ENCODE results near the gene KCNJ2. TPM values are rescaled to one million over a fixed set of nuclear protein-coding genes. Genes with fewer than 3 reads are reported as not detected.

The KCNJ2 gene
- total RNA-seq, 1 donor from 2014 or later, result 1.6 TPM

DNA sequence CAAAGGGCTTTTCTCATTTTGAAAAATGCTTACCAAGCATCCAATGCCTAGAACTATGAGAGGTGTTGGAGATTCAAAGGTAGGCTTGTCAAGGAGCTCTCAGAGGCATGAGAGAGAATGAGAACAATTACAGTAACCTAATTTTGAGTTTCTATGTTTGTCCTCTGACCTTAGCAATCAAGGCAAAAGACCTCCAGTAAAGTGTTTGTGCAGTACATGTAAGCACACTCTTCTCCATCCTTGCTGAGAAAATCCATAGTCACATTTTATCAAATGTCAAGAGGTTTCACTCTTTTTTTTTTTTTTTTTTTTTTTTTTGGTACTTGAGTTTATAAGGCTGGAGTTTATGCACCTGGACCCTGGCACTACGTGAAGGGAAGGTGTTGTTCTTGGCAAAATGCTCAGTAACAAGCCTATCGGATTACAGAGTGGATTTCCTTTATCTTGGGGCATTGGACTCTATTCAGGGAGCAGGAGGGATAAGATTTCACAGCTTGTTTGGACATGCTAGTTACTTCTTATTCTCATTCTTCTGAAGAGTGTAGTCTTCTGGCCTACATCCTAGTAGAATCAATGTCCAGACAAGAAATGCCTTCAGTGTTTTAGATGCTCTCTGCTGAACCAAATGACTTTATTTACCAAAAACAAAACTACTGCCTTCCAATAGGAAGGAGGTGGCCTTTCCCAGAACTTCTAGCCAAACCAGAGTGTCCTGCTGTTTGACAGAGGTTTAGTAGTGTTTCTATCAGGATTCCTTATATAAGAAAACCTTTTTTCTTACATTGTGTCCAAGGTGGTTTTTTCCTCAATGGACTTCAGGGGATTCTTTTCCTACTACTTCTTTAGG, 21.9 kb downstream of the KCNJ2 start:
- no peaks in the 10 kb centered on the region for H3K27me3 ChIP-seq (ENCODE audit: control insufficient read depth, insufficient read depth, low read length)
- TF ChIP-seq, protein P1, sequence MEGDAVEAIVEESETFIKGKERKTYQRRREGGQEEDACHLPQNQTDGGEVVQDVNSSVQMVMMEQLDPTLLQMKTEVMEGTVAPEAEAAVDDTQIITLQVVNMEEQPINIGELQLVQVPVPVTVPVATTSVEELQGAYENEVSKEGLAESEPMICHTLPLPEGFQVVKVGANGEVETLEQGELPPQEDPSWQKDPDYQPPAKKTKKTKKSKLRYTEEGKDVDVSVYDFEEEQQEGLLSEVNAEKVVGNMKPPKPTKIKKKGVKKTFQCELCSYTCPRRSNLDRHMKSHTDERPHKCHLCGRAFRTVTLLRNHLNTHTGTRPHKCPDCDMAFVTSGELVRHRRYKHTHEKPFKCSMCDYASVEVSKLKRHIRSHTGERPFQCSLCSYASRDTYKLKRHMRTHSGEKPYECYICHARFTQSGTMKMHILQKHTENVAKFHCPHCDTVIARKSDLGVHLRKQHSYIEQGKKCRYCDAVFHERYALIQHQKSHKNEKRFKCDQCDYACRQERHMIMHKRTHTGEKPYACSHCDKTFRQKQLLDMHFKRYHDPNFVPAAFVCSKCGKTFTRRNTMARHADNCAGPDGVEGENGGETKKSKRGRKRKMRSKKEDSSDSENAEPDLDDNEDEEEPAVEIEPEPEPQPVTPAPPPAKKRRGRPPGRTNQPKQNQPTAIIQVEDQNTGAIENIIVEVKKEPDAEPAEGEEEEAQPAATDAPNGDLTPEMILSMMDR (IDR thresholded peaks at IDR 0.05; ENCODE audit: insufficient read depth, low read length, severe bottlenecking), result no peak
- no peak overlapping the region for H3K4me3 ChIP-seq (ENCODE audit: low read depth, low read length)
- H3K36me3 ChIP-seq (ENCODE audit: control insufficient read depth, insufficient read depth, low read length), result no peaks in the 10 kb centered on the region
- peak; percentile 94 for DNase-seq (ENCODE audit: low read depth)
- FAIRE-seq, result peak; percentile 68

DNA sequence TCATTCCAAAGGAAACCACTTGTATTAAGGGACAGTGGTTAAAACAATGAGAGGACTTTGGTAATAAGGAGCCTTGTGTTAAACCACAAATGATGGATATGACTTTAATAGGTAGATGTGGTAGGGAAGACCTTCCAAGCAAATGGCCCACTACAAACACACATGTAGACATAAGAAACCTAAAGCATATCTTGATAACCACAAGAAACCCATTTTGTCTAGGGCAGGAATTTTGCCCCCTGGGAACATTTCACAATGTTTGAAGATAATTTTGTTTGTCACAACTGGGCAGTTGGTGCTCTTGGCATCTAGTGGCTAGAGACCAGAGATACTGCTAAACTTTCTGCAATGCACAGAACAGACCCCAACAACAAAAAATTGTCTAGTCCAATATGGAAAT, 25.8 kb downstream of the KCNJ2 start:
- H3K4me3 ChIP-seq (ENCODE audit: low read depth, low read length), result no peak overlapping the region
- no peak for DNase-seq (ENCODE audit: low read depth)
- TF ChIP-seq, protein P1 (IDR thresholded peaks at IDR 0.05; ENCODE audit: insufficient read depth, low read length, severe bottlenecking), result no peak
- H3K36me3 ChIP-seq (ENCODE audit: control insufficient read depth, insufficient read depth, low read length), result no peaks in the 10 kb centered on the region
- FAIRE-seq, result no peak
- H3K27me3 ChIP-seq (ENCODE audit: control insufficient read depth, insufficient read depth, low read length), result no peaks in the 10 kb centered on the region

DNA sequence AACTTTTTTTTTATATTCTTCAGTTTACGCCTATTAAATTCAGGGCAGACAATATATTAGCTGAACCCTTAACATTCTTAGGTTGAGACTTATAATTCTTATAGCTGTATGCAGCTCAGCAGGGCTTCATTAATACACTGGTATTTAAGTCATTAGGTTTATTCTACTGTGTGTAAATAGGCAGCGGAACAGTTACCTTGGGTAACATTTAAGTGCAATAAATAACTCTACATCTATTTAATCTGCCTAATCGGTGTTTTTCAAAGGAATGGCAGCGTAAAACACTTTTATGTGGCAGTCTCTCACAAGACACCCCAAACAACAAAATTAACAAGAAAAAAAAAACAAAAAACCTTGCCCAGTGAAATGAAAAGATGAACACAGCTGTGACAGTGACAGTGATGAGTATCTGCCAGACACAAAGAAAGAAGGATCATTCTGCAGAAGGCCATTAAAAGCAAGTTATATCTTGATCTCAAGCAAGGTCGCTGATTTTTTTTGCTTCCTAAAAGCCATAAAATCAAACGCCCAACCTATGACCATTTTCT, 32.6 kb downstream of the KCNJ2 start:
- Histone ChIP-seq H3K36me3 (ENCODE audit: control insufficient read depth, insufficient read depth, low read length) (no peaks in the 10 kb centered on the region), H3K4me3 (ENCODE audit: low read depth, low read length) (no peak overlapping the region), H3K27me3 (ENCODE audit: control insufficient read depth, insufficient read depth, low read length) (no peaks in the 10 kb centered on the region)
- TF ChIP-seq, protein P1 (IDR thresholded peaks at IDR 0.05; ENCODE audit: insufficient read depth, low read length, severe bottlenecking), result no peak
- no peak for FAIRE-seq
- DNase-seq (ENCODE audit: low read depth), result no peak

DNA sequence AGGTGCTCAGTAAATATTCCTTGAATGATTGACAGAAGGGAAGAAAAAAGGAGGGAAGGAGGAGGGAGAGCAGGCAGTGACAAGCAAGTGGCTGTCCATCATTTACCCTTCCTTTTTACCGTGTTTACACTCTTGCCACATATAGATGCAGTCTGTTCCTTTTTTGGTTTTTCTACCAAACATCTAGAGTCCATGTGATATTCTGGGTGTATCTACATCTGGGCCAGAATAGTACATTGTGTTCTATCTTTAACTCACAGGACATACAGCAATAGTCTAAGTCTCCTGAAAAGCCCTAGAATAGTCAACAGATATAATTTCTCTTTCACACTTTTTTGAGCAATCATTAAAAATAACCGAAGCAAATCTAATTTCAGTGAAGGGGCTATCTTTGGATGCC, 33.5 kb downstream of the KCNJ2 start:
- Histone ChIP-seq H3K4me3 (ENCODE audit: low read depth, low read length) (no peak overlapping the region), H3K36me3 (ENCODE audit: control insufficient read depth, insufficient read depth, low read length) (no peaks in the 10 kb centered on the region), H3K27me3 (ENCODE audit: control insufficient read depth, insufficient read depth, low read length) (no peaks in the 10 kb centered on the region)
- TF ChIP-seq, protein P1 (IDR thresholded peaks at IDR 0.05; ENCODE audit: insufficient read depth, low read length, severe bottlenecking), result no peak
- DNase-seq (ENCODE audit: low read depth) (no peak), FAIRE-seq (no peak)

DNA sequence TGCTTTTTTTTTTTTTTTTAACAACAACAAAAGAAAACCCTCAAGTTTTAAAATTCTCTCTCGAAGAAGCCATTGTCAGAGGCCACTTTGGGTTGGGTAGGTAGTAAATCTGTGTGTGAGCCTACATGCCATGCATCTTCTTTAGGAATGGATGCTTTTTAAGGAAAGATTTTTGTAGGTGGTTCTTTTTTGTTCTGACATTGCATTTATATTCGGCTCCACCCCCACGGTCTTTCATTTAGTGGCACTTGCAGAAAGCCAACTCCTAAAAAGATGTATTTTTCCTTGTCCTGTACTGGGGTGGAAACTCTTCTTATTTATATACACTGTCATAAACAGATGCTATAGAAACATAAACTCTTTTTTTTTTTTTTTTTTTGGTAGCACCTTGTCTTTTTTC, 35.1 kb downstream of the KCNJ2 start:
- FAIRE-seq, result no peak
- Histone ChIP-seq H3K36me3 (ENCODE audit: control insufficient read depth, insufficient read depth, low read length) (no peaks in the 10 kb centered on the region), H3K4me3 (ENCODE audit: low read depth, low read length) (no peak overlapping the region), H3K27me3 (ENCODE audit: control insufficient read depth, insufficient read depth, low read length) (no peaks in the 10 kb centered on the region)
- DNase-seq (ENCODE audit: low read depth), result no peak
- TF ChIP-seq, protein P1 (IDR thresholded peaks at IDR 0.05; ENCODE audit: insufficient read depth, low read length, severe bottlenecking), result no peak

Measured in bronchial epithelial cell (primary cell).